Measurements from ENCODE around the gene ABCC3. TPM values are rescaled to one million over a fixed set of nuclear protein-coding genes. Genes with fewer than 3 reads are reported as not detected.
A peak's percentile ranks its signal among the peaks of the same experiment; 100 is the strongest.

Gene ABCC3
- total and polyA plus RNA-seq, 12 donors, result 0.23 to 5.7 (median 1.1) TPM; not detected in 1

GRCh38 chr17:50712641-50713040, 78.0 kb downstream of the ABCC3 start:
- intact Hi-C loops (cut with DNase I), result no loop called here
- Histone ChIP-seq H3K4me1 (peaks cover 8 to 36% (median 18%) of the 10 kb centered on the region in 9 donors), H3K36me3 (no peaks in the 10 kb centered on the region), H3K4me3 (no peak overlapping the region), H3K9me3 (no peaks in the 10 kb centered on the region), H3K27me3 (no peaks in the 10 kb centered on the region), H3K27ac (no peak overlapping the region)
- DNase-seq (no peak), ATAC-seq (no peak)
- WGBS, 2 donors, result 77 to 79% methylated on average over 9 of the region's 9 CpGs
- TF ChIP-seq CTCF (IDR thresholded peaks at IDR 0.05), result no peak

DNA sequence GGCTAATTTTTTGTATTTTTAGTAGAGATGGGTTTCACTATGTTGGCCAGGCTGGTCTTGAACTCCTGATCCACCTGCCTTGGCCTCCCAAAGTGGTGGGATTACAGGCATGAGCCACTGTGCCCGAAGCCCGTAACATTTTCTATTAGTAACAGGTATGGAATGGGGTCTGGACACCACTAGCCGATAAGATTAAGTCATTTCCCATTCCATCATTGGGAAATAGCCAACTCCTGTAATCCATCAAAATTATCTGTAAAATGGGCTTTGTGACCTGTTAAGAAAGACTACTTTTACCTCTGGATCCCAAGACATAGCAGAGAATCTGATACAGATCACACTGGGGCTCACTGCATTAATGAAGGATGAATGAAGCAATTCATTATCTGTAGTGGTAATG, 80.8 kb downstream of the ABCC3 start:
- H3K4me1 ChIP-seq, result peaks cover 0 to 19% (median 4%) of the 10 kb centered on the region in 9 donors
- ATAC-seq (no peak), DNase-seq (no peak)
- intact Hi-C loops (cut with DNase I), result no loop called here
- H3K9me3 ChIP-seq, result no peaks in the 10 kb centered on the region
- no peak overlapping the region for H3K27ac ChIP-seq
- H3K27me3 ChIP-seq, result no peaks in the 10 kb centered on the region
- WGBS, 2 donors, result 82 to 90% methylated on average over 3 of the region's 3 CpGs
- no peak overlapping the region for H3K4me3 ChIP-seq
- TF ChIP-seq CTCF (IDR thresholded peaks at IDR 0.05), result no peak
- H3K36me3 ChIP-seq, result no peaks in the 10 kb centered on the region

- Histone ChIP-seq H3K4me1 (peaks cover 3 to 57% (median 40%) of the 10 kb centered on the region in 9 donors), H3K4me3 (peak within 1 kb of the TSS; percentile 61 to 94 (median 84)), H3K36me3 (no peaks in the 10 kb centered on the region), H3K27ac (peak within 1 kb of the TSS; percentile 89 to 99 (median 96)), H3K9me3 (no peaks in the 10 kb centered on the region), H3K27me3 (no peaks in the 10 kb centered on the region)
- 2% methylated on average over 76 of the region's 76 CpGs for whole genome bisulfite sequencing, 2 donors
- ATAC-seq (peak; percentile 98 to 99 (median 99)), DNase-seq (peak; percentile 93 to 95)
- TF ChIP-seq CTCF (IDR thresholded peaks at IDR 0.05), result peak in 1 of 9 donors; percentile 5
- intact Hi-C loops (cut with DNase I), result no loop called here
These were observed 84.7 kb downstream of the ABCC3 start, which contains the start of gene LUC7L3 for GRCh38 chr17:50719144-50719923. TSS of gene LUC7L3 (plus strand) at chr17:50719603. CDS start at chr17:50719733, 130 bp downstream.

DNA sequence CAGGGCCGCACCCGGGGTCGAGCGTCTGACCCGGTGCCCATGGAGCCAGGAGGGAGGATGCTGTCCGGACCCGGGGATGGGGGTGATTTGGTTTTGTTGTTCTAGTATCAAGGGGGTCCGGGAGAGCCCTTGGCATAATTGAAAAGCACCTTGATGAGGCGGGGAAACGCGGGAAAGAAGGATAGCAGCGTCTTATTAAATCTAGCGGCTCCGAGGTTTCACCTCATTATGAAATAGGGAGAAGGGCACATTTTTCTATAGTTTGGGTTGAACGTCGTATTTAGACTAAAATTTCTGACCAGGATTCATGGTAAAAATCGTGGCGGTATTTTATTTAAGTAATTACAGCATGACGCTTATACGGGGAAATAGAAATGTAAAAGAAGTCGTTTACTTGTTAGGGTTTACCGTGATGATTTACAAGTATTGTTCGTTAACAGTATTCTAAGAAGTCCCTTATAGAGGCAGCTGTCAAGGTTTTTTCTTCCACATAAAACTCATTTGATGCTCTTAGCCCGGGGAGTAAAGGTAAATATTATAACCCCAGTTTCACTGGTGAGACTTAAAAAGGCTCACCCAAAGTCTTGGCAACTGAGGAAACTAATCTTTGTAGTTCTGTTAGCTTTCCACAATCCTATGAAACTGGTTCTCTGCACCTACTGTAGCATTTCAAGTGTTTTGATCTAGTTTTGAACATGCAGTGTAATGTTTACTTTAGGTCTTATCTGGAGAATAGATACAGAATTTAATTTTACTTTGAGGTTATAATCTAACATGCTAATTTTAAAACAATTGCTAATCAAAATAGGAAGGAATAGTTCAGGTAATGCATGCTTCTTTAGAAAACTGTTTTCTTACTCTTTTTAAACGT, 85.5 kb downstream of the ABCC3 start:
- H3K27ac ChIP-seq, result peak overlapping the region; percentile 89 to 99 (median 96)
- ATAC-seq (no peak), DNase-seq (no peak)
- H3K4me3 ChIP-seq, result peak overlapping the region; percentile 61 to 94 (median 84)
- H3K4me1 ChIP-seq, result peaks cover 3 to 59% (median 45%) of the 10 kb centered on the region in 9 donors
- H3K27me3 ChIP-seq, result no peaks in the 10 kb centered on the region
- H3K9me3 ChIP-seq, result no peaks in the 10 kb centered on the region
- no peaks in the 10 kb centered on the region for H3K36me3 ChIP-seq
- WGBS, 2 donors, result 0% methylated on average over 25 of the region's 25 CpGs
- intact Hi-C loops (cut with DNase I), result no loop called here
- no peak for TF ChIP-seq CTCF (IDR thresholded peaks at IDR 0.05)

Measured in heart right ventricle (tissue), 16 donors.